Esophagus (tissue), 2 donors: ENCODE measurements around the gene CUTC. TPM values are rescaled to one million over a fixed set of nuclear protein-coding genes. Genes with fewer than 3 reads are reported as not detected.
"Not testable (repeated sequence)": the region's sequence is repeated elsewhere in the genome, so short reads cannot be mapped to it uniquely, and the experiment has no call there.

ENCODE experiments used
- H3K27ac ChIP-seq, 2 donors: one replicate each; pipeline ENCODE4 v1.5.1; 2013; ENCODE audit warnings: low read depth in 2 of 2, mild to moderate bottlenecking in 2 of 2, inconsistent platforms in 1 of 2, low read length in 1 of 2, moderate library complexity in 1 of 2
- H3K27me3 ChIP-seq, 2 donors: one replicate each; pipeline ENCODE4 v1.6.1; 2013; ENCODE audit warnings: low read length in 2 of 2, control low read depth in 1 of 2, mild to moderate bottlenecking in 1 of 2; ENCODE audit not compliant: insufficient read depth in 2 of 2, control insufficient read depth in 1 of 2
- H3K36me3 ChIP-seq, 2 donors: one replicate each; pipeline ENCODE4 v1.6.1; 2013; ENCODE audit warnings: low read length in 1 of 2; ENCODE audit not compliant: control insufficient read depth in 2 of 2, insufficient read depth in 2 of 2
- H3K4me1 ChIP-seq, 2 donors: one replicate each; pipeline ENCODE4 v1.6.1; 2013; ENCODE audit warnings: low read length in 1 of 2; ENCODE audit not compliant: control insufficient read depth in 2 of 2, insufficient read depth in 2 of 2
- H3K4me3 ChIP-seq, 2 donors: one replicate each; pipeline ENCODE4 v1.5.1; 2013; ENCODE audit warnings: low read length in 2 of 2, mild to moderate bottlenecking in 2 of 2, low read depth in 1 of 2, moderate library complexity in 1 of 2
- H3K9me3 ChIP-seq, 2 donors: one replicate each; pipeline ENCODE4 v1.6.1; 2013; ENCODE audit warnings: mild to moderate bottlenecking in 2 of 2, low read depth in 1 of 2, low read length in 1 of 2, moderate library complexity in 1 of 2; ENCODE audit not compliant: control insufficient read depth in 2 of 2, insufficient read depth in 1 of 2
- WGBS, 2 donors: extraction: QIAGEN DNeasy Blood & Tissue Kit; methylation state at CpG; one replicate each; pipeline ENCODE4 v1.1.7; 2013; 5-methylcytosine and 5-hydroxymethylcytosine counted together
- polyA plus RNA-seq, 2 donors: library from polyadenylated mRNA; stranded (reverse); fragments of 200-250 nt; gene quantifications; one replicate each; pipeline ENCODE4 v1.2.3, GENCODE V29; 2013
- donor health status: healthy with polysubstance abuse.
- donor health status: Bipolar disorder and iron deficiency.

Gene CUTC
- polyA plus RNA-seq, 2 donors = 15.5 to 19.0 TPM

- no peak overlapping the region for H3K27ac ChIP-seq
- H3K36me3 ChIP-seq = peaks cover 6 to 8% of the 10 kb centered on the region in 2 donors
- H3K4me3 ChIP-seq = no peak overlapping the region
- no peaks in the 10 kb centered on the region for H3K27me3 ChIP-seq
- no peaks in the 10 kb centered on the region for H3K9me3 ChIP-seq
- 85 to 94% methylated on average over 3 of the region's 3 CpGs for WGBS, 2 donors
- H3K4me1 ChIP-seq = no peaks in the 10 kb centered on the region
These were observed 9.0 kb downstream of the CUTC start for GRCh38 chr10:99740933-99741559.

- no peak overlapping the region for H3K27ac ChIP-seq
- H3K4me3 ChIP-seq = no peak overlapping the region
- H3K4me1 ChIP-seq = no peaks in the 10 kb centered on the region
- H3K36me3 ChIP-seq = peaks cover 6 to 8% of the 10 kb centered on the region in 2 donors
- H3K9me3 ChIP-seq = no peaks in the 10 kb centered on the region
- no peaks in the 10 kb centered on the region for H3K27me3 ChIP-seq
These were observed 10.2 kb downstream of the CUTC start for GRCh38 chr10:99742254-99742653.

DNA sequence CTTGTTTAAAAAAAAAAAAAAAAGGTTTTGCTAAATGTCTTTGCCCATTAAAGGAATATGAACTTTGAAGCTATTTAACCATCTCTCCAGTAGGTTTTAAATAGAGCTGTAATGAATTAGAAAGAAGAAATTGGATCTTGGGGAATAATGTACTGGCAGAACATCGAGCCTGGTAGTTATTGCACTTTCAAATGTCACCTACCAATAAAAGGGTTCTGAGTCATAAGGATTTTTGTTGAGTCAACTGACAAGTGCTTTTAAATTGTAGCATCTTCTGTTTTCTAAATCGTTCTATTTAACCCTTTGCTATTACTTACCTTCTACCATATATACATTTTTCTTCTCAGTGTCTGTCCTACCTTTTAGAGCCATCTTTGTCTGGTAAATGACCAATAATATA is 10.7 kb downstream of the CUTC start:
- Histone ChIP-seq H3K4me1 (no peaks in the 10 kb centered on the region), H3K36me3 (peaks cover 8% of the 10 kb centered on the region in 2 donors), H3K4me3 (no peak overlapping the region), H3K27ac (no peak overlapping the region), H3K27me3 (no peaks in the 10 kb centered on the region), H3K9me3 (no peaks in the 10 kb centered on the region)
- WGBS, 2 donors = 68 to 77% methylated on average over 2 of the region's 2 CpGs

DNA sequence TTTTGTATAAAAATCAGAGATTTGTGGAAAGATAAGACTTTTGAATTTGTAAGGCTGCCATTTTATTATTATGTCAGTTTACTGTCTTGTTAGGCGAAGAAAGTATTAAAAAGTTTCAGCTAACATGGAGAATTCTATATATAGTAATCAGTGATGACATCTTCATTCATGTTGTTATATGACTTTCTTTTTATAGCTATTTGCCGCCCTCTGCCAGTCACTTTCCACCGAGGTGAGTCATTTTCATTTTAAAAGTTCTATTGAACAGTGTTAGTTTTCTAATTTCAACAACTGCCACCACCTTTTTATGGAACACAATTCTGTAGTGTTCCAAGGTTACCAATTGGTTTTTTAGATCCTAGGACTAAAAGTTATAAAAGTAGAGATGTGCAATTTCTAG is 11.8 kb downstream of the CUTC start:
- Histone ChIP-seq H3K36me3 (peaks cover 8% of the 10 kb centered on the region in 2 donors), H3K4me3 (no peak overlapping the region), H3K4me1 (no peaks in the 10 kb centered on the region), H3K27me3 (no peaks in the 10 kb centered on the region), H3K27ac (no peak overlapping the region), H3K9me3 (no peaks in the 10 kb centered on the region)
- WGBS, 2 donors = 83 to 86% methylated on average over 3 of the region's 3 CpGs

DNA sequence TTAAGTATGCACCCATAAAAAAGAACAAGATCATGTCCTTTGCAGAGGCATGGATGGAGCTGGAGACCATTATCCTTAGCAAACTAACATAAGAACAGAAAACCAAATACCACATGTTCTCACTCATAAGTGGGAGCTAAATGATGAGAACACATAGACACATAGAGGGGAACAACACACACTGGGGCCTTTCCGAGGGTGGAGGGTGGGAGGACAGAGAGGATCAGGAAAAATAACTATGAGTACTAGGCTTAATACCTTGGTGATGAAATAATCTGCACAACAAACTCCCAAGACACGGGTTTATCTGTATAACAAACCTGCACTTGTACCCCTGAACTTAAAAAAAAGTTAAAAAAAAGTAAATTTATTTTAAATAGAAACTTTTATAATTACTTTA is 14.1 kb downstream of the CUTC start:
- H3K36me3 ChIP-seq, H3K4me1 ChIP-seq, H3K27ac ChIP-seq, H3K9me3 ChIP-seq, H3K27me3 ChIP-seq, H3K4me3 ChIP-seq: not testable (repeated sequence)
- 88% methylated on average over 2 of the region's 2 CpGs for WGBS, 2 donors

DNA sequence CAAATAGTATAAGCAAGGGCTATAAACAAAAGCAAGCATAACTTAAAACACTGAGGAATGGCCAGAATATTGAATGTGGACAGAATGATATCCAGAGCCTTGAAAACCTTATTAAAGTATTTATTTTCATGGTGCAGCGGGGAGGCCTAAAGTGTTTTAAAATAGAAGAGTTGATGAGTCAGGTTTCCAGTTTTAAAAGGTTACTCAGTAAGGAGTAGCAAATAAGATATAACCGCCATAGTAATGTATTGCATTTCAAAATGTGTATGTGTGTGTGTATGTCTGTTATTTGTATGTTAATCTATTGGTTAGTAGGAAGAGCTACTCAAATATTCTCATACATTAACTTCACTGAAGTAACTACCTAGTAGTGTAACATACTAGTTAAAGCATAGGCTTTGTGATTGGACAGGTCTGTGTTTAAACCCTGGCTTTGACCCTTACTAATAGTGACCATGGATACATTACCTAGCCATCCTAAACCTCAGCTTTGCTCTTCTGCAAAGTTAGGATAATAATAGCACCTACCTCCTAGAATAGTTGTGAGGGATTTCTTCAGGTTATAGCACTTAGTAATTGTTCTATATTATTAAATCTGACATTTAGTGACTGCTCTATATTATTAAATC is 16.9 kb downstream of the CUTC start:
- H3K27me3 ChIP-seq = no peaks in the 10 kb centered on the region
- peaks cover 0 to 8% of the 10 kb centered on the region in 2 donors for H3K36me3 ChIP-seq
- H3K4me1 ChIP-seq = no peaks in the 10 kb centered on the region
- H3K4me3 ChIP-seq = no peak overlapping the region
- H3K9me3 ChIP-seq = no peaks in the 10 kb centered on the region
- no peak overlapping the region for H3K27ac ChIP-seq
- 94 to 96% methylated on average over 2 of the region's 2 CpGs for WGBS, 2 donors

DNA sequence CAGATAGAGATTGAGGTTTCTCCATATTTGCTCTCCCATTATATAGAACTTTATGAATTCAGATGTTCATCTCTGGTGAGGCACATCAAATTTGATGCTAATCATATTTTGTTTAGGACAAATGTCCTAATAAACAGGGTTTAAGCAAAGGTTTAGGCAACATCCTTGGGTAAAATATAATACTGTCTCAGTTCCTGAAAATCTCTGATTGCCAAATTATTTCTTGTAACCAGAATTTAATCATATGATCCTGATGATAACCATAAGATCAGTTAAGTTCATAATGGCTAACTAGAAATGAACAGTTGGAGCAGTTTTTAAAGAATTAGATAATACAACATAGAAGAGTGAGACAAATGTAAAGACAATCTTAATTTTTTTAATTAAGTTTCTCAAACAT is 18.6 kb downstream of the CUTC start:
- Histone ChIP-seq H3K36me3 (peaks cover 3 to 5% of the 10 kb centered on the region in 2 donors), H3K4me1 (no peaks in the 10 kb centered on the region), H3K4me3 (no peak overlapping the region), H3K9me3 (no peaks in the 10 kb centered on the region), H3K27ac (no peak overlapping the region), H3K27me3 (no peaks in the 10 kb centered on the region)

GRCh38 chr10:99754670-99755069 is 22.6 kb downstream of the CUTC start:
- Histone ChIP-seq H3K9me3 (no peaks in the 10 kb centered on the region), H3K27me3 (no peaks in the 10 kb centered on the region), H3K4me3 (no peak overlapping the region), H3K4me1 (no peaks in the 10 kb centered on the region), H3K36me3 (peaks cover 3% of the 10 kb centered on the region in 2 donors), H3K27ac (no peak overlapping the region)
- 90% methylated on average over 1 of the region's 1 CpG for WGBS, 2 donors

DNA sequence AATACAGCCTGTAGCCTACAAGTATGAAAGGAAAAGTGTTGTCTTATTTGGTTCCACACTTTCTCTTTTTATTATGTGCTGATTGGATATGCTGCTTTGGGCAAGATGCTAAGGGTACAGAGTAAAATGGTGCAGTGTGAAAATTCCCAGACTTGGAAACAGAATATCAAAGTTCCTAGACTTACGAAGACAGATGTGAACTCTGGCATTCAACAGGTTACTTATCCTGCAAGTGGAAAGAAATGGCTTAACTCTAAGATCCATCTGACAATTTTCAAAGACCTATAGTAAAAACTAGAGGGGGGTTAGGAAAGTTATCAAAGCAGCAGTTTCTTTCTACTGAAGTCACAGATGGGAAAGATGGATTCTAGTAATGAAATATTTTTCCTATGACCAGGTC is 24.1 kb downstream of the CUTC start:
- H3K27ac ChIP-seq = no peak overlapping the region
- H3K4me3 ChIP-seq = no peak overlapping the region
- H3K9me3 ChIP-seq = no peaks in the 10 kb centered on the region
- H3K36me3 ChIP-seq = peaks cover 6 to 8% of the 10 kb centered on the region in 2 donors
- WGBS, 2 donors = 96 to 100% methylated on average over 1 of the region's 1 CpG
- no peaks in the 10 kb centered on the region for H3K27me3 ChIP-seq
- H3K4me1 ChIP-seq = no peaks in the 10 kb centered on the region

DNA sequence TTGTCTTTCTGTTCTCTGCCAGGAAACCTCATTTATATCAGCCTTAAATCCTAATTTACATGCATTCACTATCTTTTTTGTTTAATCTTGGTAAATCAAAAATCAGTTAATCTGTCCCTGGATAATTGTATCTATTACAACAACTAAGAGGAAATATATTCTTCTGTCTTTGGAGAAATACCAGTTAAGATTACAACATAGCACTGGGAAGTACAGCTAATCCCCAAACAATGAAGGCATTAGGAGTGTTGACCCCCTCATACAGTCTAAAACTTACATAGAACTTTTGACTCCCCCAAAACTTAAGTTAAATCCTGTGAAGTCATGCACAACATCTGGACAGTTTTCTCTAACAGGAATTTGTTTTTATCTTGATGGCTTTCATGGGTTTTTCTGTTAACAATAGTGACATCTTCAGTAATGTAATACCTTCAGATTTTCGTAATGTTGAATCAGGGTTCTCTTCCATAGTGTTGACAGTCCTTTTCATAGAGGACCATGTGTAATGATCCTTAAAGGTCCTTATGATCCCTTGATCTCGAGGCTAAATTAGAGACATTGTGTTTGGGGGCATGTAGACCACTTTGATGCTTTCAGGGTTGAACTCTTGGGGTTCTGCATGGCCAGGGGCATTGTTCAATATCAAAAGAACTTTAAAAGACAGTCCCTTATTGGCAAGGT is 26.3 kb downstream of the CUTC start:
- no peaks in the 10 kb centered on the region for H3K4me1 ChIP-seq
- peaks cover 3 to 8% of the 10 kb centered on the region in 2 donors for H3K36me3 ChIP-seq
- H3K9me3 ChIP-seq = no peaks in the 10 kb centered on the region
- no peak overlapping the region for H3K4me3 ChIP-seq
- H3K27ac ChIP-seq = no peak overlapping the region
- WGBS, 2 donors = 74 to 77% methylated on average over 2 of the region's 2 CpGs
- no peaks in the 10 kb centered on the region for H3K27me3 ChIP-seq
